SK-N-MC (cell line): ENCODE data around the gene ELMOD2.

Source experiments
- DNase-seq: peaks from one replicate; pipeline ENCODE4 v3.0.0-alpha.2; 2011; ENCODE audit warnings: low read depth, low spot score
- H3K27ac ChIP-seq: fragments of 200-600 bp; sonication (generic); 2 replicates; pipeline ENCODE4 v1.5.1; 2016; ENCODE audit warnings: mixed run types
- H3K36me3 ChIP-seq: fragments of 200-600 bp; sonication (generic); 2 replicates; pipeline ENCODE4 v1.6.1; 2017; ENCODE audit warnings: antibody characterized with exemption, low read length, mixed read lengths; ENCODE audit not compliant: insufficient read depth
- H3K4me3 ChIP-seq: fragments of 200-600 bp; sonication (generic); 2 replicates; pipeline ENCODE4 v1.5.1; 2016
- H3K9ac ChIP-seq: fragments of 200-600 bp; sonication (generic); 2 replicates; pipeline ENCODE4 v1.8.0; 2017; ENCODE audit warnings: mixed run types, mixed read lengths; ENCODE audit not compliant: insufficient read length
- H3K9me3 ChIP-seq: fragments of 200-600 bp; sonication (generic); 2 replicates; pipeline ENCODE4 v1.6.1; 2017; ENCODE audit warnings: low read depth, mild to moderate bottlenecking, antibody characterized with exemption, low read length, moderate library complexity, mixed read lengths
- FOXP2 ChIP-seq: optimal IDR thresholded peaks from 2 replicates; pipeline ENCODE3; 2011; ENCODE audit warnings: mild to moderate bottlenecking, moderate library complexity; ENCODE audit not compliant: insufficient read depth; ENCODE audit errors: extremely low read length, control extremely low read depth
- POLR2AphosphoS5 ChIP-seq: IDR thresholded peaks from 2 replicates; pipeline ENCODE4 v1.6.1; 2012; ENCODE audit warnings: mild to moderate bottlenecking, low read depth, low read length, borderline replicate concordance

The ELMOD2 gene

DNA sequence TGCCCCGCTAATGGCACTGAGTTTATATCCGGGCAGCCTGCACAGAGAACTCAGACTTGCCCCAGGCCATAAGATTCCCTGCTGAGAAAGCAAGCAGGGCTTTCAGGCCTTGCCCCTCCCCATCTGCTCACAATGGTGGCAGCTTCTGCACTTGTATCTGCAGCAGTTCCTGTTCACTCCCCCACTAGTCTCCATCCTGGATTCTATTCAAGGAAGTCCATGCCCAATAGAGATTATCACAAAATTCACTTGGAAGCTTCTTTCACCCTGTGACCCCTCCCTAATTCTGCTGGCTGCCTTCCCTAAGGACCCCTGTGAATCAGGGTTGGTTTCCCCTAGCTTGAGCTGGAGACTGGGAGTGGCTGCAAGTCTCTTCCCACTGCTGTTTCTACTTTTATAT is 79.3 kb downstream of the ELMOD2 start:
- TF ChIP-seq POLR2AphosphoS5 (no peak), FOXP2 (no peak)
- Histone ChIP-seq H3K9me3 (no peaks in the 10 kb centered on the region), H3K36me3 (no peaks in the 10 kb centered on the region), H3K9ac (no peak overlapping the region), H3K27ac (peak overlapping the region; percentile 29; the same call in 1 of the 2 replicates), H3K4me3 (0 out of 2 replicates have a peak overlapping the region, but pooled peaks have one; percentile 18)
- peak; percentile 61 for DNase-seq
